Osteoblast (primary cell): ENCODE measurements around the gene NFIB. TPM values are rescaled to one million over a fixed set of nuclear protein-coding genes. Genes with fewer than 3 reads are reported as not detected.

Source experiments
- DNase-seq: peaks from one replicate; pipeline ENCODE4 v3.0.0; 2011; ENCODE audit warnings: low spot score, mixed read lengths; ENCODE audit not compliant: insufficient read length; ENCODE audit errors: missing footprints
- H2AFZ ChIP-seq: 2 replicates; pipeline ENCODE4 v1.6.0; 2011; ENCODE audit warnings: mild to moderate bottlenecking, low read length
- H3K27ac ChIP-seq: 2 replicates; pipeline ENCODE4 v1.5.1; 2011; ENCODE audit warnings: mild to moderate bottlenecking, low read depth, low read length, moderate library complexity
- H3K27me3 ChIP-seq: 2 replicates; pipeline ENCODE4 v1.6.0; 2012; ENCODE audit warnings: mild to moderate bottlenecking, control low read depth, inconsistent platforms, low read length, moderate library complexity; ENCODE audit not compliant: insufficient read depth
- H3K36me3 ChIP-seq: 2 replicates; pipeline ENCODE4 v1.5.1; 2011; ENCODE audit warnings: mild to moderate bottlenecking, low read length, control low read depth, moderate library complexity; ENCODE audit not compliant: insufficient read depth
- H3K4me1 ChIP-seq: 2 replicates; pipeline ENCODE4 v1.5.1; 2011; ENCODE audit warnings: mild to moderate bottlenecking, low read length, control low read depth, moderate library complexity; ENCODE audit not compliant: insufficient read depth
- H3K4me2 ChIP-seq: 2 replicates; pipeline ENCODE4 v1.6.0; 2011; ENCODE audit warnings: mild to moderate bottlenecking, low read length; ENCODE audit not compliant: insufficient read depth
- H3K4me3 ChIP-seq: fragments of 200-600 bp; sonication (generic); 3 replicates; pipeline ENCODE4 v1.5.1; 2012; ENCODE audit warnings: mild to moderate bottlenecking, low read length, inconsistent platforms; ENCODE audit not compliant: insufficient read depth
- H3K79me2 ChIP-seq: 2 replicates; pipeline ENCODE4 v1.6.0; 2012; ENCODE audit warnings: mild to moderate bottlenecking, low read length, control low read depth, inconsistent platforms; ENCODE audit not compliant: insufficient read depth
- H3K9me3 ChIP-seq: 2 replicates; pipeline ENCODE4 v1.5.1; 2011; ENCODE audit warnings: low read depth, low read length, control low read depth
- H4K20me1 ChIP-seq: 2 replicates; pipeline ENCODE4 v1.6.0; 2012; ENCODE audit warnings: mild to moderate bottlenecking, low read length, control low read depth; ENCODE audit not compliant: insufficient read depth
- total RNA-seq: library from RNA; depleted of rRNA; stranded (reverse); fragments of >200 nt; gene quantifications from 2 replicates; pipeline ENCODE4 v1.2.3, GENCODE V29; 2012
- TF ChIP-seq, protein P1 (sequence below): IDR thresholded peaks from 2 replicates; pipeline ENCODE4 v1.5.1; 2011; ENCODE audit warnings: mild to moderate bottlenecking, low read depth, low read length, moderate library complexity; ENCODE audit errors: extremely low read depth

The NFIB gene
- total RNA-seq, 1 donor: 21.0 TPM

DNA sequence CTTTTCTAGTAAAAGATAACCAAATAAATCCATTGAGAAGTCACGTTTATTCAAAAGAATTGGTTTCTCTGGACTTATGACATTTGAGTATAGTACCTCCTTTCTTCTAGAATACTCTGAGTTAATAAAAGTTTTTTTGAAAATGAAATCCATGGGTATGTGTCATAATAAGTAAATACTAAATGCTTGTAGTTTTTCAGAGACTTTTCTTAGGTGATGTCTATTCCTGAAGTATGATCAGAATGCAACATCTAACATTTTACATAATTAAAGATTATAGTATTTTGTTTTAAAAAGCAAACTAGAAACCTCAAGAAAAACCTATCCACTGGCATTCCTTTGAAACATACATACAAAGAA lies 63.2 kb downstream of the NFIB start:
- H3K4me3 ChIP-seq: peak overlapping the region; percentile 18
- peaks cover 3% of the 10 kb centered on the region for H3K36me3 ChIP-seq
- no peaks in the 10 kb centered on the region for H3K27me3 ChIP-seq
- H4K20me1 ChIP-seq: no peaks in the 10 kb centered on the region
- H3K9me3 ChIP-seq: no peaks in the 10 kb centered on the region
- TF ChIP-seq, protein P1, sequence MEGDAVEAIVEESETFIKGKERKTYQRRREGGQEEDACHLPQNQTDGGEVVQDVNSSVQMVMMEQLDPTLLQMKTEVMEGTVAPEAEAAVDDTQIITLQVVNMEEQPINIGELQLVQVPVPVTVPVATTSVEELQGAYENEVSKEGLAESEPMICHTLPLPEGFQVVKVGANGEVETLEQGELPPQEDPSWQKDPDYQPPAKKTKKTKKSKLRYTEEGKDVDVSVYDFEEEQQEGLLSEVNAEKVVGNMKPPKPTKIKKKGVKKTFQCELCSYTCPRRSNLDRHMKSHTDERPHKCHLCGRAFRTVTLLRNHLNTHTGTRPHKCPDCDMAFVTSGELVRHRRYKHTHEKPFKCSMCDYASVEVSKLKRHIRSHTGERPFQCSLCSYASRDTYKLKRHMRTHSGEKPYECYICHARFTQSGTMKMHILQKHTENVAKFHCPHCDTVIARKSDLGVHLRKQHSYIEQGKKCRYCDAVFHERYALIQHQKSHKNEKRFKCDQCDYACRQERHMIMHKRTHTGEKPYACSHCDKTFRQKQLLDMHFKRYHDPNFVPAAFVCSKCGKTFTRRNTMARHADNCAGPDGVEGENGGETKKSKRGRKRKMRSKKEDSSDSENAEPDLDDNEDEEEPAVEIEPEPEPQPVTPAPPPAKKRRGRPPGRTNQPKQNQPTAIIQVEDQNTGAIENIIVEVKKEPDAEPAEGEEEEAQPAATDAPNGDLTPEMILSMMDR: no peak
- H3K4me1 ChIP-seq: peaks cover 39% of the 10 kb centered on the region
- peak; percentile 30 for DNase-seq
- H3K27ac ChIP-seq: peak overlapping the region; percentile 84
- peak overlapping the region; percentile 82 for H3K4me2 ChIP-seq
- no peak overlapping the region for H2AFZ ChIP-seq
- H3K79me2 ChIP-seq: peaks cover 38% of the 10 kb centered on the region

DNA sequence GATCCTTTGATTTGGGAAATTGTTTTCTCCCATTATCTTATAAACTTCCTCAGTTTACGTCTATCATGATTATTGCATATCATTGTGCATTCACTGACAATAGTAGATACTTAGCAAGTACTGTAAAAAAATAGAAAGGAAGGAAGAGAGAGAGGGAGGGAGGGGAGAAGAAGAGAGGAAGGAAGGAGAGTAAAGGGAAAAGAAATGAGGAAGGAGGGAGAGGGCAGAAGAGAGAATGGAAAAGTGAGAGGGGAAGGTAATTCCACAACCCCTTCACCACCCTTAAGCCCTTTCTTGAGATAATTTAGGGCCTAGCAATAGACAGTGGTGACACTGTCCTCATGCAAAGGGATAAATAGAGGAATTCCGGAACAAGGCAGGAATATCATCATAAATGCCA lies 64.4 kb downstream of the NFIB start:
- Histone ChIP-seq H3K27ac (no peak overlapping the region), H3K4me1 (peaks cover 48% of the 10 kb centered on the region), H3K4me3 (no peak overlapping the region), H2AFZ (no peak overlapping the region), H3K9me3 (no peaks in the 10 kb centered on the region), H4K20me1 (no peaks in the 10 kb centered on the region), H3K79me2 (peaks cover 35% of the 10 kb centered on the region), H3K36me3 (peaks cover 2% of the 10 kb centered on the region), H3K4me2 (no peak overlapping the region), H3K27me3 (no peaks in the 10 kb centered on the region)
- TF ChIP-seq, protein P1: no peak
- no peak for DNase-seq

DNA sequence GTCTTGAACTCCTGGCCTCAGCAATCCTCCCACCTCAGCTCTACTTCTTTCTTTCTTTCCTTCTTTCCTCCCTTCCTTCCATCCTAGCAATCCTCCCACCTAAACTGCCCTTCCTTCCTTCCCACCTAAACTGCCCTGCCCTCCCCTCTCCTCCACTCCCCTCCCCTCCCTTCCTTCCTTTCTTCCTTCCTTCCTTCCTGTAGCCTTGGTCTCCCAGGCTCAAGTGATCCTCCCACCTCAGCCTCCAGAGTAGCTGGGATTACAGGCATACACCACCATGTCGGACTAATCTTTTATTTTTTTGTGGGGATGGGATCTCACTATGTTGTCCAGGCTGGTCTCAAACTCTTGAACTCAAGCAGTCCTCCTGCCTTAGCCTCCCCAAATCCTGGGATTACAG lies 65.8 kb downstream of the NFIB start:
- H4K20me1 ChIP-seq: no peaks in the 10 kb centered on the region
- DNase-seq: no peak
- H3K4me3 ChIP-seq: no peak overlapping the region
- no peak overlapping the region for H3K27ac ChIP-seq
- no peak overlapping the region for H2AFZ ChIP-seq
- no peaks in the 10 kb centered on the region for H3K9me3 ChIP-seq
- TF ChIP-seq, protein P1: no peak
- H3K36me3 ChIP-seq: no peaks in the 10 kb centered on the region
- H3K4me1 ChIP-seq: peaks cover 48% of the 10 kb centered on the region
- peaks cover 33% of the 10 kb centered on the region for H3K79me2 ChIP-seq
- H3K4me2 ChIP-seq: no peak overlapping the region
- no peaks in the 10 kb centered on the region for H3K27me3 ChIP-seq

DNA sequence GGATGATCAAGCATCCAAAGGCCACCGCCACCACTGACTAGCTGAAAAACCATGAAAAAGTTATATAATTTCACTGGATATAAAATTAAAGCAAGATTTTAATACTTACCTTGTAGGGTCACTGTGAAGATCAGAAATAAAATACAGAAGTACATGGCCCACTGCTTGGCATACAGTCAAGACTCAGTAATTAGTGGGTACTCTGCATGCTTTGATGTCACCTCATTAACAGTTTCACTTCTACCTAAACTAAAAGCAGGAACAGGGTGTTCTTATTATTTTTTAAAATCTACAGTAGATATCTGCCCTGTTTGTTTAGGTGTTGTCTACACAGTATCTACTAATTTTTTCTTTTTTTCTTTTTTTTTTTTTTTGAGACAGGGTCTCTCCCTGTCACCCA lies 66.4 kb downstream of the NFIB start:
- no peaks in the 10 kb centered on the region for H3K9me3 ChIP-seq
- H3K27ac ChIP-seq: no peak overlapping the region
- no peaks in the 10 kb centered on the region for H3K36me3 ChIP-seq
- H4K20me1 ChIP-seq: no peaks in the 10 kb centered on the region
- H3K4me1 ChIP-seq: peaks cover 48% of the 10 kb centered on the region
- DNase-seq: no peak
- H3K27me3 ChIP-seq: no peaks in the 10 kb centered on the region
- H3K79me2 ChIP-seq: peaks cover 33% of the 10 kb centered on the region
- TF ChIP-seq, protein P1: no peak
- H3K4me2 ChIP-seq: no peak overlapping the region
- no peak overlapping the region for H3K4me3 ChIP-seq
- H2AFZ ChIP-seq: no peak overlapping the region
